SKM-1 treated with dmso at 0.1 percent for 144 hours (cell line): ENCODE results near the gene MAF.

ENCODE experiments used
- DNase-seq: peaks from one replicate; lab custom pipeline; 2025; ENCODE audit not compliant: unreplicated experiment; lab: John Stamatoyannopoulos, UW

The MAF gene

DNA sequence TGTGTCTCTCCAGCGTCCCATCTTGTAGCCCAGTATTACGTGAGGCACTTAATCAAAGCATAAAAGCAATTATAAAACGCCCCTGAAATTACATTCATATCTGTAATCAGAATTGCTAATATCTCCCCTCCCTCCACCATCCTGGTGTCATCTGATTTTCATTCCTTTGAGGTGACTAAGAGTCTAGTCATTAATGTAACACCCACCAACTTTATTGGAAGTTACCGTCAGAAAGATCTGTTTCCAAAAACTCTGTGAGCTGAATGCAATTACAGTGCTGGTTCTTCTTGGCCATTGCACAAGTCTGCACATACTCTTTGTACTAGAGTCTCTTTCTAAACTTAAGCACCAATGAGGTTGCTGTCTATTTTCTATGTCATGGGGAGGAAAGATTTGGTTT, 12.5 kb upstream of the MAF start:
- DNase-seq, result no peak

DNA sequence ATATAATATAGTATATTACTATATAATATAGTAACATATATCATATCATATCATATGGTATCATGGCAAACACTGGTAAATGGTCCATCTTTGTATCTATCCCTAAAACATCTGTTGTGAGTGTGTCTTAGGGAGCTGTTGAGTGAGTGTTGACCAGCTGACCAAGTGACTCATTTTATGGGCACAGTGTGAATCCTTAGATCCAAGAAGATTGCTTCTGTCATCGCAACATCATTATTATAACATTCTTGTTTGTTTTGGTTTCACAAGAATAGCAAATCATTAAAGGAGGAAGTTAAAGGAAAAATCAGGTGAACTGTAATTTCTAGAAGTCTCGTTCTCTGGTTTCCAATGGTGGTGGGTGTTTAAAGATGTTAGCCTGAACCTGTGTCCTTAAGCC, 11.7 kb upstream of the MAF start:
- no peak for DNase-seq

DNA sequence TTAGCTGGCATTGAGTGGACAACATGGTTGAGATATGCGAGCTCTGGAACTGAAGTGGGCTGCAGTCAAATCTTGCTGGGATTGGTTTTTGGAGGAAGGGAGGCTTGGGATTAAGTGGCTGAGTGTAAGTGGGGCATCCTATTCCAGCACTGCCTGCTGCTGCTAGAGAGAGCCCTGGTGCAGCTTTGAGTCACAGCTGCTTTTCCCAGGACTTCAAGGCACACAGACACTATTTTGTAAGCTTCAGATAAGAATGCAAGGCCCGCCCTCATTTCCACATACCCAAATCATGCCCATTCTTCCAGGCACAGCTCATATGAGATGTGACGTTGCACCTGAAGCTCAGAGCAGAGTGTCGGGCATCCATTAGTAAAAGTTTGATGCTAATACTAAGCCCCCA, 10.2 kb upstream of the MAF start:
- DNase-seq, result no peak

DNA sequence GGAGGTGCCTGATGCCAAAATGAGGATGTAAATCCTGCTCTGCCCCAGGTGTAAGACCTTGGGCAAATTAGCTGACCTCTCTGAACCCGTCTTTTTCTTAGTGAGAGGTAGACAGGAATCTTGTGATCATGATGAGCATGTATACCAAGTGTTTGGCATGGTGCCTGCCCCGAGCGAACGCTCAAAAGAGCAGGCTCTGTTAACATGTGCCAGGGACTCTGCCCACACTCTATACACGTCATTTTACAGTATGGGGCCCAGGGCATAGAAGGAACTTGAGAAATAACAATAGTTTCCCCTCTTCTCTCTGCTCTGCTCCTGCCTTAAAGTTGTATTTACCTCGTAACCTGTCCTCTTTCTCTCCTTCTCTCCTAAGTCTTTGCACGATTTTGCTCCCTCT, 9.3 kb upstream of the MAF start:
- no peak for DNase-seq

DNA sequence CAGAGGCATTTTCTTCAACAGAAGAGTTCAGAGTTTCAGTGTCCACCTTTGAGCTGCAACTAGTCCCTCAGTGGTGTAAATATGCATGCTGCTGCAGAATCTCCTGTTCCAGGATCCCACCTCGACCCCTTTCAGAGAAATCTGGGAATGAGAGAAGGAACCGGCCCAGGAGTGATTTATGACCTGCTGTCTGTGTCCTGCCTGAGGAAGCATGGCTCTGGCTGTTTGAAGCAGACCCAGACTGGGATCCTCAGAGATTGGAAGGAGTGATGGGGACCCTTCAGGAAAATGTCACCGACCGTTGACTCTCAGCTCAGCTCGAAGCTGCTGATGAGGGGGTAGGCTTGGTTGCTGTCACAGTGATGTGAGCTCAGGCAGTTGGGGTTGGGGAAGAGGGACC, 8.4 kb upstream of the MAF start:
- no peak for DNase-seq

DNA sequence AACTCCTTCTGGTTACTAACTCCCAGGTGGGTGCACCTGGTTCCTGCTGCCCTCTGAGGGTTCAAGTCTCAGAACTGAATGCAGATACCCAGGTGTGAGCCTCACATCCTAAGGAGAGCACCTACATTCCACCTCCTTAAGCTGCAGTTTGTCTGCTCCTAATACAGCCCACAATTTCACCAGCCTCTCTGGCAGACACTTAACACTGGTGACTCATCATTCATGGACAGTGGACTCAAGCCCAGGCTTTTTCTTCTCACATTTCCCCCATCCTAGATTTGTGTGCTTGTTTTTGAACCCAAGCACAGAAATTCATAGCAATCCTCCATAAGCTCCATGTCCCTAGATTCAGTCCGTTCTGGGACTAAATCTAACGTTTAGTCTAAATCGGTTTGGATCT, 7.0 kb upstream of the MAF start:
- no peak for DNase-seq

DNA sequence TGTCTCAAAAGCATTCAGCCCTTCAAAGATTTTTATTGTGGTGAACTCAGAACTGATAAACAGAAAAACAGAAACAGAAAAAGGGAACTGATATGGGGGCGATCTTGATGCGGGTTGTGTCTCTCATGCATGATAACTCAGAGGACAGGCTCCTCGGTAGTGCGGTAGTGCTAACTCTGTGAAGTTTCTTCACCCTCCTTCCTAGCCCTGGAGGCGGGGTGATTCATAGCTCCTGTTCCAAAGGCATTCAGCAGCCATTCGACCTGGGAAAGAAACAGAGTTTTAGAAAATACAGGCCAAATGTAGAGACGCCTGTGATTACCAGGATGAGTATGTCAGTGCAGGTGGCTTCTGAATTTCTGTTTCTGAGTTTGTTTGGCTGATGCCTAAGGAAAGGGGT, 5.5 kb upstream of the MAF start:
- no peak for DNase-seq

DNA sequence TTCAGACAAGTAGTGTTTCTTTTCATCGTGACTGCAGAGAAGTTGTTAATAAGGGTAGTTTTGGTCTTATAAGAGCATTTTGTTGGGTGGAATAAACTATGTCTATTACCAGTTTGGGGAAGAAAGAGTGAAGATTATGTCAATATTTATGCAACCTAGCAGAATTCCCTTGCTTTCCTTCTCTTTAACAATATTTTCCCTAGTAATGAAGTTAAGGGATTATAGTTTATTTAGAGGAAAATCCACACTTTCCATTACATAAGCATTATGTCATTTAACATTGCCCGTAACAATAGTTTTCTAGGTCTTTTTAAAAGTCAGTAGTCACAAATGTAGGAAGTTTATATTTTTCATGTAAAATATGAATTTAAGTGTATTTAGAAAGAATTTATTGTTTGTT, 2.5 kb upstream of the MAF start:
- no peak for DNase-seq

DNA sequence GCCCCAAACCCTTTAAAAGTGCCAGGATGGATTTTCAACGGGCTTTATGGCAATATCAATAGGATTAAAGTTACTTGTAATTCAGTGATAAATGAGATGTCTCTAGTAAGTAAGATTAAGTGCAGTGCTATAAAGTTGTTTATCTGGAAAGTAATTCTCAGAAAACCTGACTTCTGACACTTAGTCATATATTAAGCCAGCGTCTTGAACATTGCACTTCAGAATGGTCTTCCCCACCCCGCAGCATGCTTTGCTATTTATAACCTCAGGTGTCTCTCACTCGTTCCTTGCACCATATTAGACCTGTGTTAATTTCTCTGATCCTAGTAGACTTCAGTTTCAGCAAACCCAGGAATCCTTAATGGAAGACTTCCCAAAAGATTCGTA, 2.1 kb upstream of the MAF start:
- DNase-seq, result no peak

DNA sequence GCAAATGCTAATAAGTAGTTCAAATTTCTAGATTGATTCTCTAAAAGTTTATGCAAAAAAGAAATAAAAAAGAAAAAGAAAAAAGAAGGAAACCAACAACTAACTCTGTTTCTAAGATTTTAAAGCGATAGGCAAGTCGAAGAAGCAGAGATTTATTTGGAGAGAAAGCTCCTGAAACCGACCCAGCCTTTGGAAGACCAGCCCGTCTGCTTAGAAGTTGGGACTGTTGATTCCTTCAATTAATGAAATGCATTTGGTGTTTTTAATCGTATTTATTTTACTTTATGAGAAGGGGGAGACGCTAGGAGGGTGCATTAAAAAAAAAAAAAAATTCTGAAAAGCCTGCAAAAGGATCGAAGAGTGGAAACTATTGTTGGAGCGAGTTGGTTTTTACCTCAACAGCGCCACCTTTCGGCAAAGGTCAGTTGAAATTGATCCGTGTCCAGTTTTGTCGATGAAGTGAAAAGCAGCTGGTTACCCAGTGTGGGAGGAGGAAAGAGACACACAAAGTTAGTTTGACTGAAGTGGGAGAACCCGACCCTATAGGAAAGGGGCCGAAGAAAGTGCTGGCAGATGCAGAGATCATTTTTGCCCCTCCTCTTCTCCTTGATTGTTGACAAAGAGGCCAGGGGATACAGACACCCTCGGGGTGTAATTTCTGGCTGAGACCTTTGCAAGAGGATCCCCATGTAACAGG, 1.5 kb upstream of the MAF start:
- DNase-seq, result peak; percentile 42

DNA sequence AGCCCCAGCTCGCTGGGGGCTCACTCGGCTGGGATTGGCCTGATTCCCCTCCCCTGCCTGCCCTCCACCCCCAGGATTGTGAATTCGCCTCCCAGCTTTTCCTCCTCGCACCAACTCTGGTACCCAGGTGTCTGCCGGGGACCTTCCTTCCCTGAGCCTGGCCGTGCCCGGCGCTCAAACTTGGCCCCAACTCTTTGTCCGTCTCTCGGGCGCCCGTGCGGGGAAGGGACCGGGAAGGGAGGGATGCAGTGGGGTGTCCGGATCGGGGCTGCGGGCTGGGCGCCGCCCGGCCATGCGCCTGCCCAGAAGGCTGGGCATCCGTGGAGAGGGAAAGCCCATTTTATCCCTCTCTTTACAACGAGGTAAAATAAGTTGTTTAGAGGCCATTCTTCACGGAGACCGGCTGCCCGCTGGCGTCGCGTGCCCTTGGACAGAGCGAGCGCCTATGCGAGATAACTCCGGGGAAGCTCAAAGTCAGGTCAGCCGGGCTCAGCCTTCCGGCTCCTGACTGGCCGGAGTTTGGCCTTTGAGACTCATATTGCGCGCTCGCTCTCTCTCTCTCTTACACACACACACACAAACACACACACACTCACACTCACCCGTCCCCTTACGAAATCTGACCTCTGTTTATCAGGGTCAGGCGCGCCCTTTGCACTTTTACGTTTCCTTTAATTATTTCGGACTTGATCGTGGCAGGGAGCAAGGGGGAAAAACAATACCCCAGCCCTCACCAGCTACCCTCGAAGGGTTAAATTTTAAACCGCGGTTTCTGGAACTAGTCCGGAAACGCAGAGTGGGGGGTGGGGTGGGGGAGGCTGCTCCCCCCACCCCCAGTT, 774 bp upstream of the MAF start:
- no peak for DNase-seq

DNA sequence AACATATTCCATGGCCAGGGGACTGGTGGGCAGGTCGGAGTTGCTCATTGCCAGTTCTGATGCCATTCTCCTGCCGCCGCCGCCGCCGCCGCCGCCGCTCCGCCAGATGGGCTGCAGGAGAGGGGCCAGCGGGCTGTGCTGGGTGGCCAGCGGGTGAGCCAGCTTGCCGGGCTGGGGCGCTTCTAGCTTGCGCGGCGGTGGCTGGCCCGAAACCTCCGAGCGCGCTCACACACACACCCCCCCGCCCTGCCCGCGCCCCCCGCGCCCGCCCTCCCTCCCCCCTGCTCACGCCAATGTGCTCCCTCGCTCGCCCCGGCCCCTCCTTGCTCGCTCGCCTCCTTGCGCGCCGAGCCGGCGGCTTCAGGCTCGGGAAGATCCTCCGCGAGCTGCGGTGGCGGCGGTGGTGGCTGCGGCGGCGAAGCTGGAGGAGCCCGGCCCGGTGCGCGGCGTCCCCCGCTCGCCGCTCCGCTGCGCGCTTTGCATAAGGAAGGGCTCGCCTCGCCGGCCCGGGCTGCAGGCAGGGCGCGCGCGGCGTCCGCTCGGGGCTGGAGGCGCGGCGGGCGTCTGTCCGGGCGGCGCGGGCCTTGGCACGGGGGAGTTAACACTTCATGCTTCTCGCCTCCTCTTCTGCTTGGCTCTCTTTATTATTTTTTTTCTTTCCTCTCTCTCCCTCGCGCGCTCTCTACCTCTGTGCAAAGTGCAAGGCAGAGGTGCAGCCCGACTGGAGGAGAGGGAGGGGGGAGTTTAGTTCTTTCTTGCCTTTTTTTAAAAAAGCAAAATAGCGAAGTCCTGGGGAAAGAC, 500 bp downstream of the MAF start:
- no peak for DNase-seq

DNA sequence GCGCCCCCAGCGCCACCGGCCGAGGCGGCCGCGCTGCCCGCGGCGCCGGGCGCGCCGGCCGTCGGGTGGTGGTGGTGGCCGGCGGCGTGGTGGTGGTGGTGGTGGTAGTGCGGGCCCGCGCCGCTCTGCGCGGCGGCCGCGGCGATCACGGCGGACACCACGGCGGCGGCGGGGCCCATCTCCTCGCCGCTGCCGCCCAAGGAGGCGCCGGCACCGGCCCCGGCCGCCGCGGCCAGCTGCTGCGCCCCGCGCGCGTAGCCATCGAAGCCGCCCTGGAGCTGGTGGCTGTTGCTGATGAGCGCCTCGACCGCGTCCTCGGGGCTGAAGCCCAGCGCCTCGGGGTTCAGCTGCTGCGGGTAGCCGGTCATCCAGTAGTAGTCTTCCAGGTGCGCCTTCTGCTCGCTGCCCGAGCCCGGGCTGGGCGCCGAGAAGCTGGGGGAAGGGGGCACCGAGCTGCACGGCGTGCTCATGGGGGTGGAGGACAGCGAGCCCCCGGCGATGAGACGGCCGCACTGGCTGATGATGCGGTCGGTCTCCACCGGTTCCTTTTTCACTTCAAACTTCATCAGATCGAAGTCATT, 1.2 kb downstream of the MAF start:
- no peak for DNase-seq

DNA sequence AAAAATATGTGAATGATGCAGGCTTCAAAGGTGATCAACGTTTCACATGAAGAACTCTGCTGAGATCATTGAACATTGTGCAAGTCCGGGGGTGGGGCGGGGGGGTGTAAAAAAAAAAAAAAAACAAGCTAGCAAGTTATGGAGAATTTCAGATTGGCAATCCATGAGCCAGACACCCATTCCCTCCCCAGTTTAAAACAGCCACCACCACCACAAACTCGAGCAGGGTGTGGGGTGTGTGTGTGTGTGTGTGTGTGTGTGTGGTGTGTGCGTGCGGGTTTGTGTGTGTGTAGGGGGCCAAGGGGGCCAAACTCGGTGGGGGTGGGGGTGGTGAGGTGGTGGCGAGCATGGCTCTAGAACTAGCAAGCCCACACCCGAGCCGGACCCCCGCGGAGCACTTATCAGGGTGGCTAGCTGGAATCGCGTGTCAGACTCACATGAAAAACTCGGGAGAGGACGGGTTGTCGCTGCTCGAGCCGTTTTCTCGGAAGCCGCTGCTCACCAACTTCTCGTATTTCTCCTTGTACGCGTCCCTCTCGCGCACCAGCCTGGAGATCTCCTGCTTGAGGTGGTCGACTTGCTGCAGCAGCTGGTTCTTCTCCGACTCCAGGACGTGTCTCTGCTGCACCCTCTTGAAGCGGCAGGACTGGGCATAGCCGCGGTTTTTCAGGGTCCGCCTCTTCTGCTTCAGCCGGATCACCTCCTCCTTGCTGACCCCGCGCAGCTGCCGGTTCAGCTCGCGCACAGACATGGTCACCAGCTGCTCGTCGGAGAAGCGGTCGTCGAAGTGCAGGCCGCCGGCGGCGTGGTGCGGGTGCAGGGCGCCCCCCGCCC, 2.0 kb downstream of the MAF start:
- DNase-seq, result no peak

DNA sequence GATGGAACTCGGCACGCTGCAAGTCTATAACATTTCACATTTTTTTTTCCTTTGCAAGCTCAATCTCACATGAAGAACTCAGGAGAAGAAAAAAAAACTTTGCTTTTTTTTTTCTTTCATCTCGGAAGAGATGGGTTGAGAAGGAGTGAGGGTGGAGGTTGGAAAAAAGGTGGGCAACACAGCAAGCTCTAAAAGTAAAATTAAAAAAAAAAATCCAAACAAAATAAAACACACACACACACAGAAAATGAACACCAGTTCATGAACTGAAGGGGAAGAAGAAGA, 2.5 kb downstream of the MAF start:
- DNase-seq, result no peak

DNA sequence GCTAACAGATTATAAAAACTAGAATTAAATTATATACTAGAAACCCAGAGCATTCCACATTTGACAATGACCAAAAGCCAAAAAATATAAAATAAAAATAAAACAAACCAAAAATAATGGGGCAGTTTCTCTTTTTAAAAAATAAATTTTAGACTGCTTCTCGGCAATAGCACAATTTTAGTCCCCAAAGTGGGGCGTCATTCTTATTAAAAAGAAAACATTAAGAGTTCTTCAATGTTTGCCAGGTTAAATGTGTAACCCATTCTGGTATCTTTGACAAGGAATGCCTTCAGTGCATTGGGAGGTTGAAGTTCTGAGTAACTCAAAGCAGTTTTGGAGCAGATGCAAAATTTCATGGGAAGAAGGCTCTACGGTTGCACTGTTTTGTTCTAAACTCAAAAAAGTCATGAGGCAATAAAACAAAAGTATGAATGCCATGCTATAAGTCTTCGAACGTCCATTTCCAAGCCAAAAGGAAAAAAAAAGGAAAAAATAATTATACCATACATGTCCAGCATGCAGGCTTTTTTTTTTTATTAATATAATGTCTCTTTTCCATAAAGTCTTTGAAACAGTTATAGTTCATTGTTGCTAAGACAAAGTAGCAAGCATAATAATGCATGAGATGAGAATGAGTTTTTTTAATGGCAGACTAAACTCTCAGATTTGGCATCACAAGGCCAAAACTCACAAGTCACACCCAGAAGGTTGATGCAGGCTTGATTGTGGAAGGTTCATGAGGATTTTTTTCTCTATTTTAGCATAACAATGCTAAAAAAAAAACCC, 3.1 kb downstream of the MAF start:
- no peak for DNase-seq

DNA sequence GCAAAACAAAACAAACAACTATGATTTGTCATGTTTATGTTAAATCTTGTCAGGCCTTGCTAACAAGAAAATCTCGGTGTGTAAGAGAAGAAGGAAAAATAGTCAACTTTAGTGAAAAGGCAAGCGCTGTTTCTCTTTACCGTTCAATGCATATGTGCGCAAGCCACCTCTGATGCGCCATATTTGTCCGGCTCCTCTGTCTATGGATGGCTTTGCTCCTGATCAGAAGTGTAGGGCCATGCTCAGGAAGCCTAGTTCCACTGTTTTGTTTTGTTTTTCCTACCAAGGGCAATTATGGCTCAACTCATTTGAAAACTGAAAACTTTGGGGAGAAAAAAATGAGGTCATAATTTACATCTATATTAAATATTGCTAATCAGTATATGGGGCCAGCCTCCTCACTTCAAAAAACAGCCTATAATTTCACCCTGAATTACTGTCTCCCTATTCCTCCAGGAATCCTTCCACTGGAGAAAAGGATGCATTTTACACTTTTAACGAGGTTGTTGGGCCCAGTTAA, 4.5 kb downstream of the MAF start:
- DNase-seq, result no peak

DNA sequence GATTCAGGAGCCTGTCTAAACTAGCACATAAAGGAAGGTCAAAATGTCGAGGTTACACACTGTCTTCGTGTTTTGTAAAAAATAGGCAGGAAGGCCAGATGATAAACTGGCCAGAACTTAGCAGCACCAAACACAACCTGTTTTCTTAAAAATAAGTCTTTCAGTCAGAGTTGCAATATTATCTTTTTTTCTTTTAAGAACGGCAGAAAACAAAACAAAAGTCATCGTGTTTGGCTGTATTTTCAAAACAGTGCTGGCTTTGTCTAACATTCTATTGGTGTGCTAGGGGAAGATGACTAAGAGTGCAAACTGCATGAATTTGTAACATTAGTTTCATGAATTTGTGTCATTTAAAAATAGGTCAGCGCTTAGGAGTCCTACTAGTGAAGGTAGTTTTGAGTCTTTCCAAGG, 5.3 kb downstream of the MAF start:
- DNase-seq, result no peak

DNA sequence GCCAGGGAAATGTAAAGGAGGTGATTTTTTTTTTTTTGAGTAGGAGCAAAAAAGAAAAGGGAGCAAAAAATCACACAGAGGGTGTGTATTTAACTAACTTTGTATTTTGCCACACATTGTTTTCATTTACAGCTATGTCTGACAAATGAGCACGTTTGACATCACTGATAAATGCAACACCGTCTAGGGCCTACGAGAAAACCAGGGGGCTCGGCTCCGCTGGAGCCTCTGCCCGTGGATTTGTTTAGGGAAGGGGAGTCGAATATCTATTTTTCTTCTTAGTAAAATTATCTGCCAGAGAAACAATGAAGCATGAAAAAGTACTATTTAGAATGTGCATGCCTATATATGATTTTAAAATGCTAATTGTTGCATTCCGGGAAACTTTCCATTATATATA, 6.8 kb downstream of the MAF start:
- DNase-seq, result no peak

DNA sequence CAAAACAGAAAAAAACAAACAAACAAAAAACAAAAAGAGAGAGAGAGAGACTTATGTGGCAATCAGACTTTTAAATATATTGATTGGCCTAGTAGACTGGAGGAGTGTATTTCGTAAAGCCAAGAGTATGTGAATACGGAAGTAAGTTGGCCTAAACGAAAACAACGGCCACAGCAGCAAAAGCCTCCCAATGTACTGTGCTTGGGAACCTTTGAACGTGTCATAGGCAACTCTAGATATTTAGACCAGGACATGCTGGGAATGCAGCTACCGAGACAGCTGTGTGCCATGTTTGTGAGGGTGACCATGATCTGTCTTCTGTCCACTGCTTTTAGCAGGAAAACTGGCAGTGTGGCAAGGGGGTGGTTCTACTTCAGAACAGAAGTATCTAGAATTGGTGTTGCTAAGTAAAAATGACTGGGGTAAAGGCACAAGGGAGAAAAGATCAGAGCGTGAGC, 7.4 kb downstream of the MAF start:
- DNase-seq, result no peak
